ENCODE measurements around the gene KPNA6.

DNA sequence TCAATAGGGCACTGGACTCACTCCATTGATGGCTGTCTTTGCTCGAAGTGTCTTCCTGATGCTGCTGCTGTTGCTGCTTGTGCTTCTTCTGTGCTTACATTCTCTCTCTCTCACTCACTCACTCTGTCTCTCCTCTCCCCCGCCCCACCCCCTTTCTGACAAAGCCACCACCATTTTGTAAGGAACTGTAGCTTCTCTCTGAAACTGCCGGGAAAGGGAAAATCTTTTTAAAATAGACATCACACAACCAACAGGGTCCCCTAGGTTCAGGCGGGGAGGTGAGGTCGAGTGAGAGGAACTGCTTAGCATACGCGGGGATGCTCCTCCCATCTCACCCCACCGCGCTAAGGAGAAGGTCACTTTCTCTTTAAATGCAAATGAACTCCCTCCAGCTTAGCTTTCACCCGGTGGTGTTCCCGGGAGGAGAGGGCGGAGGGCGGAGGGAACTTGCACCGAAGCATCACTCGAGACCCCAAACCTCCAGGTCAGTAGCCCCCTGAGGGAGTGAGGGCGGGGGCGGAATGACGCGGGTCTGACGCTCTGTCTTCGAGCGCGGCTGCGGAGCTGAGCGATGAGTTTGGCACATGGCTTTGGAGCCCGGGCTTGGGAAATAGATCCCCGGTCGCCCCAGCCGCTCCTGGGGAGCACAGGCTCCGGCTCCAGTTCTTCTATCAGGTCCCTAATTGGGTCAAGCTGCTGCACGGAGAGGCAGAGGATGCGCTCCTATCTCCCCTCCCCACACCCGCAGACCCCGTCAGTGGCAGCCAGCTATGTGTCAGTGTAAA, 92.6 kb downstream of the KPNA6 start, which contains the start of gene CCDC28B:
- no peak for TF ChIP-seq TCF7L2 (IDR thresholded peaks at IDR 0.05; ENCODE audit: low read depth, low read length)
- TF ChIP-seq, protein P1, sequence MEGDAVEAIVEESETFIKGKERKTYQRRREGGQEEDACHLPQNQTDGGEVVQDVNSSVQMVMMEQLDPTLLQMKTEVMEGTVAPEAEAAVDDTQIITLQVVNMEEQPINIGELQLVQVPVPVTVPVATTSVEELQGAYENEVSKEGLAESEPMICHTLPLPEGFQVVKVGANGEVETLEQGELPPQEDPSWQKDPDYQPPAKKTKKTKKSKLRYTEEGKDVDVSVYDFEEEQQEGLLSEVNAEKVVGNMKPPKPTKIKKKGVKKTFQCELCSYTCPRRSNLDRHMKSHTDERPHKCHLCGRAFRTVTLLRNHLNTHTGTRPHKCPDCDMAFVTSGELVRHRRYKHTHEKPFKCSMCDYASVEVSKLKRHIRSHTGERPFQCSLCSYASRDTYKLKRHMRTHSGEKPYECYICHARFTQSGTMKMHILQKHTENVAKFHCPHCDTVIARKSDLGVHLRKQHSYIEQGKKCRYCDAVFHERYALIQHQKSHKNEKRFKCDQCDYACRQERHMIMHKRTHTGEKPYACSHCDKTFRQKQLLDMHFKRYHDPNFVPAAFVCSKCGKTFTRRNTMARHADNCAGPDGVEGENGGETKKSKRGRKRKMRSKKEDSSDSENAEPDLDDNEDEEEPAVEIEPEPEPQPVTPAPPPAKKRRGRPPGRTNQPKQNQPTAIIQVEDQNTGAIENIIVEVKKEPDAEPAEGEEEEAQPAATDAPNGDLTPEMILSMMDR (IDR thresholded peaks at IDR 0.05), result no peak
- no peak; the same call in 1 of the 2 replicates for TF ChIP-seq SIN3A (IDR thresholded peaks at IDR 0.05; ENCODE audit: borderline replicate concordance, insufficient read depth, low read depth, low read length)
- TF ChIP-seq POLR2AphosphoS5 (IDR thresholded peaks at IDR 0.05; ENCODE audit: low read depth, low read length), result no peak
- TF ChIP-seq, protein P2, sequence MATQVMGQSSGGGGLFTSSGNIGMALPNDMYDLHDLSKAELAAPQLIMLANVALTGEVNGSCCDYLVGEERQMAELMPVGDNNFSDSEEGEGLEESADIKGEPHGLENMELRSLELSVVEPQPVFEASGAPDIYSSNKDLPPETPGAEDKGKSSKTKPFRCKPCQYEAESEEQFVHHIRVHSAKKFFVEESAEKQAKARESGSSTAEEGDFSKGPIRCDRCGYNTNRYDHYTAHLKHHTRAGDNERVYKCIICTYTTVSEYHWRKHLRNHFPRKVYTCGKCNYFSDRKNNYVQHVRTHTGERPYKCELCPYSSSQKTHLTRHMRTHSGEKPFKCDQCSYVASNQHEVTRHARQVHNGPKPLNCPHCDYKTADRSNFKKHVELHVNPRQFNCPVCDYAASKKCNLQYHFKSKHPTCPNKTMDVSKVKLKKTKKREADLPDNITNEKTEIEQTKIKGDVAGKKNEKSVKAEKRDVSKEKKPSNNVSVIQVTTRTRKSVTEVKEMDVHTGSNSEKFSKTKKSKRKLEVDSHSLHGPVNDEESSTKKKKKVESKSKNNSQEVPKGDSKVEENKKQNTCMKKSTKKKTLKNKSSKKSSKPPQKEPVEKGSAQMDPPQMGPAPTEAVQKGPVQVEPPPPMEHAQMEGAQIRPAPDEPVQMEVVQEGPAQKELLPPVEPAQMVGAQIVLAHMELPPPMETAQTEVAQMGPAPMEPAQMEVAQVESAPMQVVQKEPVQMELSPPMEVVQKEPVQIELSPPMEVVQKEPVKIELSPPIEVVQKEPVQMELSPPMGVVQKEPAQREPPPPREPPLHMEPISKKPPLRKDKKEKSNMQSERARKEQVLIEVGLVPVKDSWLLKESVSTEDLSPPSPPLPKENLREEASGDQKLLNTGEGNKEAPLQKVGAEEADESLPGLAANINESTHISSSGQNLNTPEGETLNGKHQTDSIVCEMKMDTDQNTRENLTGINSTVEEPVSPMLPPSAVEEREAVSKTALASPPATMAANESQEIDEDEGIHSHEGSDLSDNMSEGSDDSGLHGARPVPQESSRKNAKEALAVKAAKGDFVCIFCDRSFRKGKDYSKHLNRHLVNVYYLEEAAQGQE (IDR thresholded peaks at IDR 0.05; ENCODE audit: insufficient read depth in 1 of 2, low read depth in 2 of 2, low read length in 1 of 2), result no peak

Measured in Panc1 (cell line).